Adrenal gland (tissue), 5 donors: Measurements from ENCODE around the gene SMTNL1.

ENCODE experiments used
- CTCF ChIP-seq, 6 experiments: fragments of 450-650 bp in 4 of 6; fragments of 200-600 bp in 2 of 6; sonication (generic) in 1 of 6; IDR thresholded peaks; 1 replicate in 5 of 6; 2 replicates in 1 of 6; pipeline versions ENCODE4 v1.5.1 to v1.8.0; 2016 to 2021; ENCODE audit warnings: antibody characterized with exemption in 6 of 6, mild to moderate bottlenecking in 2 of 6, moderate library complexity in 1 of 6
- POLR2A ChIP-seq, 2 donors: fragments of 450-650 bp; IDR thresholded peaks; one replicate each; pipeline ENCODE4 v1.6.1; 2017; ENCODE audit warnings: antibody characterized with exemption in 2 of 2, mild to moderate bottlenecking in 2 of 2, moderate library complexity in 1 of 2
- donor health status: DM: no; HTN: no; CAD: no.

DNA sequence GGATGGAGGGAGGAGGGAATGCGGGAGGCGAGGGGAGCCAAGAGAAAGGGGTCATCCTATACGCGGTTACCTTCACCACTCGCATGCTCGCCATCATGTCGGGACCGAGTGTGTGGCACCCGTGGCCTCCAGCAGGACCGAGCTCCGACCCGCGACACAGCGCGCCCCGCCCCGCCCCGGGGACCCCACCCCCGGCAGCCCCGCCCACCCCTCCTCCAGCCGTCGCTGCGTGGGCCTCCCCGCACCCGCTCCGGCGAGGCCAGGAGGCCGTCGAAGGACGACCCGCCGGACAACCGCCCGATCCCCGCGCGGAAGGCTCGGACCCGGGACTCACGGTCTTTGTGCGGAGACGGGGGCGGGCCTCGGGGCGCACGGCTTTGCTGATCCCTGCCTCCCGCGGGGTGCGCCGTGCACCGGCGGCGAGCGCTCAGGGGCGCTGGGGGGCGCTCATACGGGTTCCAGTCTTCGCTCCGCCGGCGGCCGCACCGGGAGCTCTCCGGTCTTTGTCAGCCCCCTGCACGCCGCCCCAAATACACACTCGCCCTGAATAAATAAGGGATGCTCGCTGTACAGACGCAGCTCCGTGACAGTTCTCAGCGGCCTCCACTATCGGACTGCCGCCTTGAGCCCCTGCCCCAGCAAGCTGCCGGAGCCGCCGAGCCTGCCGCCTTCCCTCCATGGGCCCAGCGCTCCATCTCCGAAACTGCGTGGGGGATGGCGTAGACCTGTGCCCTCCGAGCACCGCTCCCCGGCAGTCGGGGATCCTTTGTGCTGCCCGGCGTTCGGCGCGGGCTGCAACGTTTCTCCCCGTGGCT lies 30.3 kb downstream of the SMTNL1 start, which contains the start of gene UBE2L6:
- peak in 1 of 6 experiments; percentile 85 for TF ChIP-seq CTCF (IDR thresholded peaks at IDR 0.05)
- TF ChIP-seq POLR2A (IDR thresholded peaks at IDR 0.05): peak in 1 of 2 donors; percentile 48
